Erythroblast (primary cell): ENCODE results near the gene ARMH3.

ENCODE experiments used
- DNase-seq, 2 experiments: peaks; one replicate each; lab custom pipeline; 2025; lab: John Stamatoyannopoulos, UW
- GATA1 ChIP-seq: IDR thresholded peaks from 2 replicates; pipeline ENCODE4 v1.6.1; 2011; ENCODE audit warnings: low read depth, mild to moderate bottlenecking, control low read depth, low read length, moderate library complexity
- POLR2A ChIP-seq: IDR thresholded peaks from 2 replicates; pipeline ENCODE4 v1.6.1; 2011; ENCODE audit warnings: mild to moderate bottlenecking, low read length

The ARMH3 gene

GRCh38 chr10:101807158-101807557 is 248.8 kb downstream of the ARMH3 start:
- TF ChIP-seq GATA1, result no peak
- TF ChIP-seq POLR2A, result no peak
- DNase-seq, result no peak

DNA sequence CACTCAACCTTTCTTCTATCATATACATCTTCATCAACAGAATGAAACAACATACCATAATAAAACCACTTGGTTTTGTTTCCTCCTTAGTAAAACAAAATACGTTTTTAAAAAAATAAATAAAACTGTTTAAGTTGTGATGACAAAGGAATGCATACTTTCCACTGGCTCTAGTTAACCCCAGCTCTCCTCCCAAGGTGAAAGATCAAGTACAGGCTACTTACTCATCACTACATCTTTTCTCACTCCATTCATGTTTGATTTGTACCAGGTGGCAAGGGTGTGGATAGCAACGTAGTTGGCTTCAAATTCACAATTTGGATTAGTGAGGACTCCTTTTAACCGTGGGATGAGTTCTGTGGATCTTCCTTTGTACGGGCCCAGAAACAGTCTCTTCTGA is 252.5 kb downstream of the ARMH3 start:
- TF ChIP-seq GATA1 (no peak), POLR2A (no peak)
- DNase-seq, result no peak

DNA sequence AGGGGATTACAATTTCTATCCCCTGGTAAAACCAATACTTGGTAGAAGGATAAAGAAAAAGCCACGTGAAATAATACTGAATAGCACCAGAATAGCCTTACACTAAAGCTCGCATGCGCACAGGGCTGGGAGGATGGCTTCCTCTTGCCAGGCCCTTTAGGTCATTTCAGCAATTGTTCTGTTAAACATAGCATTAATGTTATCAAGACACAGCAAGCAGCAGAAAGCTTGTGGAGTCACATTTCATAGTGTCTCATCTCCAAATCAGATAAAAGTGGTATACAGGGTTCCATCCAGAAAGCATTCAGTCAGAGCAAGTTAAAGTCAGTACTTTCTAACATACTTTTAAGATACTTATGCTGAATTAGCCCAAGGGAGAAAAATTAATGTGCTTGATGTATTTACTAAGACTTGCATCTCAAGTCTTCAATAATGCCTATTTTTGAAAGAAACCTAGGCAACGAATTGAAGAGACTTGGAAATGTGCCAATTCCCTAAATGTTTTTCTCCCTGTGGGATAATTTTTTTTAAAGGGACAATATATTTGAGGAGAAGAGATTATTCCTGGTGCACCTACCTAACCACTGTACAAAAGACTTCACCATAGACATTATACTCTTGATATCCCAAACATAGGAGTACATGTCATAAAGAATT is 258.4 kb downstream of the ARMH3 start:
- peak; percentile 34 to 56 for DNase-seq
- no peak for TF ChIP-seq POLR2A
